ENCODE results near the gene NTM. TPM values are rescaled to one million over a fixed set of nuclear protein-coding genes. Genes with fewer than 3 reads are reported as not detected.

NTM gene
- total and polyA plus RNA-seq, 2 experiments from 2014 or later = 2.2 to 4.9 TPM

- H3K9me3 ChIP-seq (ENCODE audit: low read depth) = no peaks in the 10 kb centered on the region
- H3K4me1 ChIP-seq (ENCODE audit: insufficient read depth) = no peaks in the 10 kb centered on the region
- H3K4me3 ChIP-seq = no peak overlapping the region
- WGBS (ENCODE audit: low lambda C conversion rate, missing lambda C conversion rate) = 80% methylated on average over 12 of the region's 12 CpGs
- no peaks in the 10 kb centered on the region for H3K27me3 ChIP-seq
- no peaks in the 10 kb centered on the region for H3K36me3 ChIP-seq (replicated peaks; ENCODE audit: insufficient read depth, low read depth)
- no peak for TF ChIP-seq EZH2 (IDR thresholded peaks at IDR 0.05; ENCODE audit: borderline replicate concordance)
- H3K9me2 ChIP-seq (replicated peaks; ENCODE audit: insufficient read depth) = no peaks in the 10 kb centered on the region
- no peak overlapping the region for H3K27ac ChIP-seq
- no peak overlapping the region for H2AFZ ChIP-seq
- H3K79me2 ChIP-seq = no peaks in the 10 kb centered on the region
- no peak for DNase-seq (ENCODE audit: low spot score)
- H3K4me2 ChIP-seq = no peak overlapping the region
- no peaks in the 10 kb centered on the region for H4K20me1 ChIP-seq (ENCODE audit: insufficient read depth, poor library complexity, severe bottlenecking)
Measured at GRCh38 chr11:132185726-132186592, 815.5 kb downstream of the NTM start.

GRCh38 chr11:132186699-132187098, 816.3 kb downstream of the NTM start:
- no peak for DNase-seq (ENCODE audit: low spot score)
- Histone ChIP-seq H4K20me1 (ENCODE audit: insufficient read depth, poor library complexity, severe bottlenecking) (no peaks in the 10 kb centered on the region), H3K27me3 (no peaks in the 10 kb centered on the region), H3K4me3 (no peak overlapping the region), H3K9me2 (replicated peaks; ENCODE audit: insufficient read depth) (no peaks in the 10 kb centered on the region), H3K9me3 (ENCODE audit: low read depth) (no peaks in the 10 kb centered on the region), H3K36me3 (replicated peaks; ENCODE audit: insufficient read depth, low read depth) (no peaks in the 10 kb centered on the region), H3K4me2 (no peak overlapping the region), H3K79me2 (no peaks in the 10 kb centered on the region), H3K4me1 (ENCODE audit: insufficient read depth) (no peaks in the 10 kb centered on the region), H3K27ac (no peak overlapping the region), H2AFZ (no peak overlapping the region)
- TF ChIP-seq CTCF (IDR thresholded peaks at IDR 0.05; ENCODE audit: poor library complexity) (peak; percentile 15), EZH2 (IDR thresholded peaks at IDR 0.05; ENCODE audit: borderline replicate concordance) (no peak), EZH2phosphoT487 (IDR thresholded peaks at IDR 0.05; ENCODE audit: low read depth, severe bottlenecking, unreplicated experiment) (no peak)
- WGBS (ENCODE audit: low lambda C conversion rate, missing lambda C conversion rate) = 63% methylated on average over 6 of the region's 6 CpGs

- H4K20me1 ChIP-seq (ENCODE audit: insufficient read depth, poor library complexity, severe bottlenecking) = no peaks in the 10 kb centered on the region
- H3K9me2 ChIP-seq (replicated peaks; ENCODE audit: insufficient read depth) = no peaks in the 10 kb centered on the region
- TF ChIP-seq CTCF (IDR thresholded peaks at IDR 0.05; ENCODE audit: poor library complexity) (no peak), EZH2phosphoT487 (IDR thresholded peaks at IDR 0.05; ENCODE audit: low read depth, severe bottlenecking, unreplicated experiment) (no peak), EZH2 (IDR thresholded peaks at IDR 0.05; ENCODE audit: borderline replicate concordance) (no peak)
- H3K27ac ChIP-seq = no peak overlapping the region
- no peak overlapping the region for H3K4me2 ChIP-seq
- H3K36me3 ChIP-seq (replicated peaks; ENCODE audit: insufficient read depth, low read depth) = no peaks in the 10 kb centered on the region
- no peak overlapping the region for H2AFZ ChIP-seq
- no peaks in the 10 kb centered on the region for H3K79me2 ChIP-seq
- no peaks in the 10 kb centered on the region for H3K9me3 ChIP-seq (ENCODE audit: low read depth)
- WGBS (ENCODE audit: low lambda C conversion rate, missing lambda C conversion rate) = 87% methylated on average over 4 of the region's 4 CpGs
- DNase-seq (ENCODE audit: low spot score) = no peak
- no peaks in the 10 kb centered on the region for H3K27me3 ChIP-seq
- H3K4me3 ChIP-seq = no peak overlapping the region
- no peaks in the 10 kb centered on the region for H3K4me1 ChIP-seq (ENCODE audit: insufficient read depth)
Measured at GRCh38 chr11:132187386-132187785, 817.0 kb downstream of the NTM start.

GRCh38 chr11:132187814-132188213, 817.4 kb downstream of the NTM start:
- H3K4me1 ChIP-seq (ENCODE audit: insufficient read depth) = no peaks in the 10 kb centered on the region
- H3K79me2 ChIP-seq = no peaks in the 10 kb centered on the region
- H3K9me2 ChIP-seq (replicated peaks; ENCODE audit: insufficient read depth) = no peaks in the 10 kb centered on the region
- no peaks in the 10 kb centered on the region for H4K20me1 ChIP-seq (ENCODE audit: insufficient read depth, poor library complexity, severe bottlenecking)
- no peaks in the 10 kb centered on the region for H3K36me3 ChIP-seq (replicated peaks; ENCODE audit: insufficient read depth, low read depth)
- no peak overlapping the region for H2AFZ ChIP-seq
- DNase-seq (ENCODE audit: low spot score) = no peak
- no peaks in the 10 kb centered on the region for H3K9me3 ChIP-seq (ENCODE audit: low read depth)
- H3K27me3 ChIP-seq = no peaks in the 10 kb centered on the region
- TF ChIP-seq EZH2 (IDR thresholded peaks at IDR 0.05; ENCODE audit: borderline replicate concordance) (no peak), EZH2phosphoT487 (IDR thresholded peaks at IDR 0.05; ENCODE audit: low read depth, severe bottlenecking, unreplicated experiment) (no peak), CTCF (IDR thresholded peaks at IDR 0.05; ENCODE audit: poor library complexity) (no peak)
- no peak overlapping the region for H3K4me2 ChIP-seq
- WGBS (ENCODE audit: low lambda C conversion rate, missing lambda C conversion rate) = 83% methylated on average over 4 of the region's 4 CpGs
- H3K4me3 ChIP-seq = no peak overlapping the region
- no peak overlapping the region for H3K27ac ChIP-seq

Measured in hepatocyte (in vitro differentiated cells).